H9 (cell line): ENCODE data around the gene CD1B. TPM values are rescaled to one million over a fixed set of nuclear protein-coding genes. Genes with fewer than 3 reads are reported as not detected.

ENCODE experiments used
- DNase-seq: peaks from one replicate; pipeline ENCODE4 v3.0.0-alpha.2; 2017
- H2AFZ ChIP-seq: one replicate; pipeline ENCODE4 v1.6.1; 2013; ENCODE audit warnings: mild to moderate bottlenecking, low read length, control low read depth, moderate library complexity
- H2AK5ac ChIP-seq: 2 replicates; pipeline ENCODE4 v1.6.1; 2013; ENCODE audit warnings: low read length, control low read depth, mixed read lengths; ENCODE audit not compliant: insufficient read length
- H2BK120ac ChIP-seq: one replicate; pipeline ENCODE4 v1.6.1; 2013; ENCODE audit warnings: low read depth, mild to moderate bottlenecking, low read length, control low read depth, inconsistent platforms; ENCODE audit not compliant: poor library complexity, severe bottlenecking
- H2BK12ac ChIP-seq: 2 replicates; pipeline ENCODE4 v1.6.1; 2013; ENCODE audit warnings: low read length, control low read depth, mixed read lengths, low read depth; ENCODE audit not compliant: insufficient read length
- H2BK15ac ChIP-seq: 2 replicates; pipeline ENCODE4 v1.6.1; 2013; ENCODE audit warnings: low read depth, low read length, control low read depth
- H2BK20ac ChIP-seq: one replicate; pipeline ENCODE4 v1.6.1; 2013; ENCODE audit warnings: low read depth, mild to moderate bottlenecking, low read length, control low read depth, inconsistent platforms; ENCODE audit not compliant: poor library complexity, severe bottlenecking
- H2BK5ac ChIP-seq: 2 replicates; pipeline ENCODE4 v1.6.1; 2013; ENCODE audit warnings: low read length, control low read depth, mixed read lengths; ENCODE audit not compliant: insufficient read length
- H3K14ac ChIP-seq: 2 replicates; pipeline ENCODE4 v1.6.1; 2013; ENCODE audit warnings: low read length, control low read depth; ENCODE audit not compliant: insufficient read depth
- H3K18ac ChIP-seq: 2 replicates; pipeline ENCODE4 v1.6.1; 2013; ENCODE audit warnings: low read depth, mild to moderate bottlenecking, mixed read lengths, low read length, control low read depth; ENCODE audit not compliant: insufficient read length
- H3K23ac ChIP-seq: 2 replicates; pipeline ENCODE4 v1.6.1; 2013; ENCODE audit warnings: low read length, control low read depth, mixed read lengths, low read depth; ENCODE audit not compliant: insufficient read length
- H3K23me2 ChIP-seq: 2 replicates; pipeline ENCODE4 v1.6.1; 2013; ENCODE audit warnings: low read depth, mild to moderate bottlenecking, mixed read lengths, low read length, control low read depth; ENCODE audit not compliant: insufficient read length, poor library complexity, severe bottlenecking
- H3K27ac ChIP-seq: 2 replicates; pipeline ENCODE4 v1.5.1; 2013; ENCODE audit warnings: low read length, control low read depth, mixed read lengths, low read depth; ENCODE audit not compliant: insufficient read length
- H3K27me3 ChIP-seq: 2 replicates; pipeline ENCODE4 v1.6.1; 2013; ENCODE audit warnings: low read length, control low read depth, inconsistent platforms; ENCODE audit not compliant: insufficient read depth
- H3K4ac ChIP-seq: 2 replicates; pipeline ENCODE4 v1.6.1; 2013; ENCODE audit warnings: low read depth, mild to moderate bottlenecking, control low read depth, inconsistent platforms, low read length, moderate library complexity
- H3K4me1 ChIP-seq: 2 replicates; pipeline ENCODE4 v1.6.1; 2013; ENCODE audit warnings: low read length, control low read depth, inconsistent platforms; ENCODE audit not compliant: insufficient read depth
- H3K4me2 ChIP-seq: 2 replicates; pipeline ENCODE4 v1.6.1; 2013; ENCODE audit warnings: low read length, control low read depth, mixed read lengths; ENCODE audit not compliant: insufficient read length, insufficient read depth
- H3K56ac ChIP-seq: 2 replicates; pipeline ENCODE4 v1.6.1; 2013; ENCODE audit warnings: low read depth, mild to moderate bottlenecking, mixed read lengths, low read length, control low read depth; ENCODE audit not compliant: insufficient read length
- H3K79me1 ChIP-seq: 2 replicates; pipeline ENCODE4 v1.6.1; 2013; ENCODE audit warnings: low read depth, mild to moderate bottlenecking, moderate library complexity, low read length, control low read depth, inconsistent platforms; ENCODE audit not compliant: insufficient read depth, poor library complexity, severe bottlenecking
- H3K79me2 ChIP-seq: 2 replicates; pipeline ENCODE4 v1.6.1; 2013; ENCODE audit warnings: low read length, control low read depth, inconsistent platforms; ENCODE audit not compliant: insufficient read depth
- H3K9ac ChIP-seq: 2 replicates; pipeline ENCODE4 v1.6.1; 2013; ENCODE audit warnings: low read length, control low read depth, mixed read lengths; ENCODE audit not compliant: insufficient read length; ENCODE audit errors: extremely low read depth
- H3K9me3 ChIP-seq: one replicate; pipeline ENCODE4 v1.6.1; 2013; ENCODE audit warnings: low read depth, low read length, inconsistent platforms; ENCODE audit not compliant: control insufficient read depth
- H3T11ph ChIP-seq: one replicate; pipeline ENCODE4 v1.6.1; 2013; ENCODE audit warnings: mild to moderate bottlenecking, low read length, control low read depth, inconsistent platforms
- H4K20me1 ChIP-seq: one replicate; pipeline ENCODE4 v1.6.1; 2013; ENCODE audit not compliant: control insufficient read depth, insufficient read length, insufficient read depth
- H4K5ac ChIP-seq: 2 replicates; pipeline ENCODE4 v1.6.1; 2013; ENCODE audit warnings: low read depth, mild to moderate bottlenecking, mixed read lengths, low read length, control low read depth; ENCODE audit not compliant: insufficient read length
- H4K8ac ChIP-seq: replicated peaks from 2 replicates; pipeline ENCODE4 v1.6.1; 2013; ENCODE audit warnings: low read length, control low read depth, mixed read lengths, low read depth; ENCODE audit not compliant: insufficient read length
- H4K91ac ChIP-seq: 2 replicates; pipeline ENCODE4 v1.6.1; 2013; ENCODE audit warnings: low read depth, mild to moderate bottlenecking, moderate library complexity, mixed read lengths, low read length, control low read depth; ENCODE audit not compliant: insufficient read length
- H3K27ac Mint-ChIP-seq, 3 experiments: 2 replicates in 2 of 3; 3 replicates in 1 of 3; pipeline ENCODE4 v1.8.0; 2020 to 2021; ENCODE audit warnings: mixed read lengths in 3 of 3, mild to moderate bottlenecking in 1 of 3, moderate library complexity in 1 of 3
- H3K27me3 Mint-ChIP-seq: 2 replicates; pipeline ENCODE4 v1.8.0; 2021; ENCODE audit warnings: low read depth, mild to moderate bottlenecking, moderate library complexity, mixed read lengths
- H3K36me3 Mint-ChIP-seq, 3 experiments: 2 replicates in 2 of 3; 3 replicates in 1 of 3; pipeline ENCODE4 v1.8.0; 2020 to 2021; ENCODE audit warnings: low read depth in 3 of 3, mixed read lengths in 3 of 3; ENCODE audit not compliant: insufficient read depth in 1 of 3
- H3K4me1 Mint-ChIP-seq, 2 experiments: 2 replicates each; pipeline ENCODE4 v1.8.0; 2020; ENCODE audit warnings: mixed read lengths in 2 of 2
- H3K4me3 Mint-ChIP-seq, 2 experiments: 2 replicates in 1 of 2; 3 replicates in 1 of 2; pipeline ENCODE4 v1.8.0; 2020 to 2021; ENCODE audit warnings: mild to moderate bottlenecking in 2 of 2, mixed read lengths in 2 of 2, moderate library complexity in 1 of 2
- H3K9me3 Mint-ChIP-seq, 2 experiments: 2 replicates in 1 of 2; 3 replicates in 1 of 2; pipeline ENCODE4 v1.8.0; 2020; ENCODE audit warnings: mild to moderate bottlenecking in 2 of 2, mixed read lengths in 2 of 2, moderate library complexity in 1 of 2
- CTCF ChIP-seq: fragments of 200-600 bp; sonication (generic); conservative IDR thresholded peaks from 3 replicates; pipeline ENCODE4 v1.8.0; 2021; ENCODE audit warnings: antibody characterized with exemption, mild to moderate bottlenecking
- WGBS: extraction: QIAGEN DNeasy Blood & Tissue Kit; methylation state at CpG from one replicate; pipeline ENCODE4 v1.1.7; 2013; ENCODE audit warnings: missing lambda C conversion rate, low lambda C conversion rate, mixed read lengths; ENCODE audit not compliant: insufficient read length; ENCODE audit errors: extremely low coverage; 5-methylcytosine and 5-hydroxymethylcytosine counted together
- total RNA-seq: library from RNA; stranded (reverse); gene quantifications from 2 replicates; pipeline ENCODE4 v1.2.1, GENCODE V29; 2021

Gene CD1B
- total RNA-seq, 1 experiment from 2014 or later = not detected

- Mint-ChIP-seq H3K4me1 (no peaks in the 10 kb centered on the region), H3K36me3 (peaks cover 0 to 4% (median 0%) of the 10 kb centered on the region in 3 experiments; a peak in 2 of 7 replicates), H3K4me3 (no peak overlapping the region), H3K9me3 (peaks cover 24 to 27% of the 10 kb centered on the region in 2 experiments; a peak in 4 of 5 replicates), H3K27me3 (no peaks in the 10 kb centered on the region; the same call in 1 of the 2 replicates), H3K27ac (no peak overlapping the region)
- Histone ChIP-seq H3K9ac (no peak overlapping the region), H3T11ph (no peak overlapping the region), H4K91ac (no peak overlapping the region), H3K79me1 (no peaks in the 10 kb centered on the region), H2BK5ac (no peak overlapping the region), H3K79me2 (no peaks in the 10 kb centered on the region), H2AFZ (no peak overlapping the region), H3K27ac (no peak overlapping the region), H4K8ac (no peak overlapping the region), H3K23ac (no peak overlapping the region), H3K9me3 (no peaks in the 10 kb centered on the region), H2BK15ac (no peak overlapping the region), H3K4me2 (no peak overlapping the region), H3K4ac (no peak overlapping the region), H2AK5ac (no peak overlapping the region), H3K27me3 (no peaks in the 10 kb centered on the region), H4K20me1 (no peaks in the 10 kb centered on the region), H2BK120ac (no peak overlapping the region), H2BK12ac (no peak overlapping the region), H2BK20ac (no peak overlapping the region), H3K14ac (no peak overlapping the region), H3K23me2 (no peaks in the 10 kb centered on the region), H3K56ac (no peak overlapping the region), H3K18ac (no peak overlapping the region), H4K5ac (no peak overlapping the region), H3K4me1 (no peaks in the 10 kb centered on the region)
- WGBS = no CpG with 5 or more reads among the region's 2 CpGs
- no peak for DNase-seq
- TF ChIP-seq CTCF = no peak
Observed at GRCh38 chr1:158311066-158311465, 20.3 kb downstream of the CD1B start.
